ENCODE results near the gene WHRN.

GRCh38 chr9:114425126-114425525 is 80.1 kb downstream of the WHRN start:
- TF ChIP-seq SP1 (IDR thresholded peaks at IDR 0.05), result no peak
- no peak for TF ChIP-seq TARDBP (IDR thresholded peaks at IDR 0.05)
- TF ChIP-seq ZNF384 (IDR thresholded peaks at IDR 0.05), result no peak
- TF ChIP-seq ELF4 (IDR thresholded peaks at IDR 0.05), result no peak
- no peak for TF ChIP-seq NFRKB (IDR thresholded peaks at IDR 0.05)
- no peak for TF ChIP-seq ARNT (IDR thresholded peaks at IDR 0.05)
- TF ChIP-seq CTBP1 (IDR thresholded peaks at IDR 0.05; ENCODE audit: borderline replicate concordance), result no peak
- no peak for TF ChIP-seq HDGF (IDR thresholded peaks at IDR 0.05; ENCODE audit: borderline replicate concordance)
- no peak for TF ChIP-seq FOXA1 (IDR thresholded peaks at IDR 0.05)
- TF ChIP-seq PKNOX1 (IDR thresholded peaks at IDR 0.05), result 0 out of 2 replicates have a peak, but pooled peaks have one; percentile 18

Measured in HEK293T (cell line).